KMS-11 (cell line): ENCODE measurements around the gene RPS5.

ENCODE experiments used
- H2AFZ ChIP-seq: fragments of 200-600 bp; sonication (generic); 2 replicates; pipeline ENCODE4 v1.6.1; 2016; ENCODE audit warnings: antibody characterized with exemption, mixed run types, low read depth
- H3K27ac ChIP-seq: fragments of 200-600 bp; sonication (generic); 2 replicates; pipeline ENCODE4 v1.6.1; 2016; ENCODE audit warnings: mild to moderate bottlenecking, mixed run types
- H3K27me3 ChIP-seq: fragments of 200-600 bp; sonication (generic); 2 replicates; pipeline ENCODE4 v1.6.1; 2017; ENCODE audit warnings: mild to moderate bottlenecking, low read depth, mixed run types, moderate library complexity; ENCODE audit not compliant: insufficient read depth
- H3K36me3 ChIP-seq: fragments of 200-600 bp; sonication (generic); 2 replicates; pipeline ENCODE4 v1.6.1; 2017; ENCODE audit warnings: mild to moderate bottlenecking, mixed run types; ENCODE audit not compliant: insufficient read depth
- H3K4me1 ChIP-seq: fragments of 200-600 bp; sonication (generic); 2 replicates; pipeline ENCODE4 v1.6.1; 2016; ENCODE audit warnings: mild to moderate bottlenecking, low read depth, mixed run types; ENCODE audit not compliant: poor library complexity, severe bottlenecking
- H3K4me2 ChIP-seq: fragments of 200-600 bp; sonication (generic); 2 replicates; pipeline ENCODE4 v1.7.0; 2016; ENCODE audit warnings: mild to moderate bottlenecking, mixed run types
- H3K4me3 ChIP-seq: fragments of 200-600 bp; sonication (generic); IDR thresholded peaks from 2 replicates; pipeline ENCODE4 v1.6.1; 2017; ENCODE audit warnings: low read depth, low read length, mixed read lengths; ENCODE audit not compliant: insufficient read depth
- H3K79me2 ChIP-seq: fragments of 200-600 bp; sonication (generic); 2 replicates; pipeline ENCODE4 v1.6.1; 2016; ENCODE audit warnings: low read depth, mixed run types; ENCODE audit not compliant: insufficient read depth
- H3K9ac ChIP-seq: fragments of 200-600 bp; sonication (generic); 2 replicates; pipeline ENCODE4 v1.6.1; 2016; ENCODE audit warnings: mild to moderate bottlenecking, mixed run types
- H4K20me1 ChIP-seq: fragments of 200-600 bp; sonication (generic); 2 replicates; pipeline ENCODE4 v1.6.1; 2016; ENCODE audit warnings: mild to moderate bottlenecking, mixed run types; ENCODE audit not compliant: insufficient read depth
- CTCF ChIP-seq: fragments of 200-600 bp; sonication (generic); conservative IDR thresholded peaks from 2 replicates; pipeline ENCODE4 v1.6.1; 2017; ENCODE audit warnings: low read depth, mild to moderate bottlenecking, antibody characterized with exemption, low read length, moderate library complexity, mixed read lengths

RPS5 gene

GRCh38 chr19:58353717-58354477 lies 33.2 kb upstream of the RPS5 start:
- Histone ChIP-seq H2AFZ (no peak overlapping the region), H4K20me1 (no peaks in the 10 kb centered on the region), H3K36me3 (no peaks in the 10 kb centered on the region), H3K27me3 (no peaks in the 10 kb centered on the region; the same call in 1 of the 2 replicates), H3K79me2 (no peaks in the 10 kb centered on the region), H3K27ac (no peak overlapping the region), H3K4me1 (peaks cover 3% of the 10 kb centered on the region), H3K4me3 (no peak overlapping the region), H3K9ac (no peak overlapping the region), H3K4me2 (no peak overlapping the region)
- TF ChIP-seq CTCF, result no peak

- no peak overlapping the region for H3K9ac ChIP-seq
- H2AFZ ChIP-seq, result no peak overlapping the region
- H3K36me3 ChIP-seq, result no peaks in the 10 kb centered on the region
- TF ChIP-seq CTCF, result no peak
- no peak overlapping the region for H3K4me3 ChIP-seq
- H3K4me1 ChIP-seq, result peaks cover 3% of the 10 kb centered on the region
- H4K20me1 ChIP-seq, result no peaks in the 10 kb centered on the region
- H3K27ac ChIP-seq, result no peak overlapping the region
- H3K4me2 ChIP-seq, result no peak overlapping the region
- H3K27me3 ChIP-seq, result no peaks in the 10 kb centered on the region; the same call in 1 of the 2 replicates
- H3K79me2 ChIP-seq, result no peaks in the 10 kb centered on the region
Observed at GRCh38 chr19:58354478-58355030, 32.5 kb upstream of the RPS5 start.

GRCh38 chr19:58355215-58355796 lies 31.8 kb upstream of the RPS5 start:
- H3K4me1 ChIP-seq, result peaks cover 3% of the 10 kb centered on the region
- H4K20me1 ChIP-seq, result no peaks in the 10 kb centered on the region
- H3K4me3 ChIP-seq, result no peak overlapping the region
- H3K4me2 ChIP-seq, result no peak overlapping the region
- H3K27me3 ChIP-seq, result no peaks in the 10 kb centered on the region; the same call in 1 of the 2 replicates
- no peak overlapping the region for H3K9ac ChIP-seq
- H3K36me3 ChIP-seq, result no peaks in the 10 kb centered on the region
- no peaks in the 10 kb centered on the region for H3K79me2 ChIP-seq
- no peak overlapping the region for H2AFZ ChIP-seq
- H3K27ac ChIP-seq, result no peak overlapping the region
- no peak for TF ChIP-seq CTCF

- Histone ChIP-seq H3K79me2 (no peaks in the 10 kb centered on the region), H3K36me3 (no peaks in the 10 kb centered on the region), H2AFZ (no peak overlapping the region), H3K9ac (no peak overlapping the region), H3K27ac (no peak overlapping the region), H3K4me2 (no peak overlapping the region), H3K27me3 (no peaks in the 10 kb centered on the region; the same call in 1 of the 2 replicates), H4K20me1 (no peaks in the 10 kb centered on the region), H3K4me3 (no peak overlapping the region), H3K4me1 (peaks cover 3% of the 10 kb centered on the region)
- TF ChIP-seq CTCF, result no peak
Observed at GRCh38 chr19:58355908-58356765, 30.9 kb upstream of the RPS5 start.
